ENCODE results near the gene SMCO3.

GRCh38 chr12:14825256-14825655, 11.3 kb upstream of the SMCO3 start:
- TF ChIP-seq CTCF (IDR thresholded peaks at IDR 0.05; ENCODE audit: low read depth, low read length, poor library complexity, severe bottlenecking) (no peak), EZH2phosphoT487 (IDR thresholded peaks at IDR 0.05; ENCODE audit: borderline replicate concordance, low read length) (no peak)

All from DOHH2 (cell line).